ENCODE results near the gene CBX5. TPM values are rescaled to one million over a fixed set of nuclear protein-coding genes. Genes with fewer than 3 reads are reported as not detected.

Gene CBX5
- total RNA-seq, 1 experiment from 2014 or later: 109 TPM

DNA sequence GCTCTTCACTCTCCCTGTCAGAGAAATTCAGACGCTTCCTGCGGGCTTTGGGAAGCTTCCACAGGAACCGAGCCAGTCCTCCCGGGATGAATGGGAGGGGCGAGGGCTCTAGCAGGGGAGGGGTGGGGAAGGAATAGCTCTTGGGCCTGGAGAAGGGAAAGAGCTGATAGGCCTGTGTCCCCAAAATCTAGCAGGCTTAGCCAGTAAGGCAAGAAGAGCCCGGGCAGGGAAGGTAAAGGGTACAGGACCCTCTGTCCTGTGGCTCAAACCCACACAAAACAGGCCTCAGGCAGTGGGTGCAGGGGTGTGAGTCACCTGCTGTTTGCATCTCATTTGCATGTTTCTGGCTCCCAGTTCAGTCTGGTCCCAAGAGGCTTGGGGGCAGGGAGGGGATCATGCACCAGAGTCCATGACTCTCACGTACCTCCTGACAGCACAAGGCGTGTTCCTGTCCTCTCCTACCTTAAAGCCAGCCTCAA is 82.5 kb downstream of the CBX5 start:
- Mint-ChIP-seq H3K4me3 (ENCODE audit: unreplicated experiment) (no peak overlapping the region), H3K36me3 (ENCODE audit: insufficient read depth, unreplicated experiment) (peaks cover 7% of the 10 kb centered on the region), H3K27me3 (ENCODE audit: insufficient read depth, unreplicated experiment) (no peaks in the 10 kb centered on the region), H3K4me1 (ENCODE audit: insufficient read depth, unreplicated experiment) (peaks cover 17% of the 10 kb centered on the region), H3K9me3 (ENCODE audit: unreplicated experiment) (no peaks in the 10 kb centered on the region), H3K27ac (ENCODE audit: low read depth, unreplicated experiment) (peak overlapping the region; percentile 18)
- intact Hi-C loops (cut with micrococcal nuclease): no loop called here
- BruUV-seq (replicated peaks): no TSS peak
- peak; percentile 85 for DNase-seq (ENCODE audit: unreplicated experiment)
- ChIA-PET POLR2A (interaction anchor here (0.6 to 0.9 kb wide), 3 partner anchors 22 to 165 kb away, joined by 3 to 4 read pairs (median 3); partner anchors contain the start of gene HOXC5), CTCF (interaction anchor here (0.7 to 17.7 kb wide), 4 partner anchors 8 to 572 kb away, joined by 3 to 233 read pairs (median 28); partner anchors contain the start of genes ATF7, HOXC5, HOXC6 and SMUG1)
- no peak for TF ChIP-seq CTCF (IDR thresholded peaks at IDR 0.05; ENCODE audit: unreplicated experiment)

- intact Hi-C loops (cut with micrococcal nuclease): no loop called here
- DNase-seq (ENCODE audit: unreplicated experiment): no peak
- Mint-ChIP-seq H3K9me3 (ENCODE audit: unreplicated experiment) (no peaks in the 10 kb centered on the region), H3K27ac (ENCODE audit: low read depth, unreplicated experiment) (peak overlapping the region; percentile 18), H3K27me3 (ENCODE audit: insufficient read depth, unreplicated experiment) (no peaks in the 10 kb centered on the region), H3K36me3 (ENCODE audit: insufficient read depth, unreplicated experiment) (peaks cover 7% of the 10 kb centered on the region), H3K4me3 (ENCODE audit: unreplicated experiment) (no peak overlapping the region), H3K4me1 (ENCODE audit: insufficient read depth, unreplicated experiment) (peaks cover 17% of the 10 kb centered on the region)
- CTCF ChIA-PET: interaction anchor here (0.7 to 17.7 kb wide), 4 partner anchors 8 to 571 kb away, joined by 3 to 233 read pairs (median 28); partner anchors contain the start of genes ATF7, HOXC5, HOXC6 and SMUG1
- TF ChIP-seq CTCF (IDR thresholded peaks at IDR 0.05; ENCODE audit: unreplicated experiment): no peak
- BruUV-seq (replicated peaks): no TSS peak
- POLR2A ChIA-PET: interaction anchor here (0.6 to 0.9 kb wide), 3 partner anchors 22 to 165 kb away, joined by 3 to 4 read pairs (median 3); partner anchors contain the start of gene HOXC5
Observed at GRCh38 chr12:54197010-54197409, 82.9 kb downstream of the CBX5 start.

DNA sequence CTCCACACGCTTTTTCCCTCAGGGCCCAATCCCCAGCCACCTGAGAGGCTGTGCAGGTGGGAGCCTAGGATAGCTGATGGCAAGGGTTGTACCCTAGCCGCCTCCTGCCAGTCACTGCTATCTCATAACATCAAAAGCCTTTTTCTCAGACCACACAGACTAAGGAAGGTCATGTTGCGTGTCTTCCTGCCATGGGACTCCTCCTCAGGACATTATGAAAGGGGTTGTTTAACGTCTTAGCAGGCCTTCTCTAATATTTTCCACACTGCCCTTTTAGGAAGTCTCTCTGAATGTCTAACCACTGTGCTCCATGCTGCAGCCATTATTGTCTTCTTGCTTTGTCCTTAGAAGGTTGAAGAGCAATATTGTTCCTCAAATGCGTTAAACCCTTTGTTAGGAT is 83.5 kb downstream of the CBX5 start:
- no peaks in the 10 kb centered on the region for H3K27me3 Mint-ChIP-seq (ENCODE audit: insufficient read depth, unreplicated experiment)
- intact Hi-C loops (cut with micrococcal nuclease): no loop called here
- peaks cover 11% of the 10 kb centered on the region for H3K36me3 Mint-ChIP-seq (ENCODE audit: insufficient read depth, unreplicated experiment)
- H3K4me3 Mint-ChIP-seq (ENCODE audit: unreplicated experiment): no peak overlapping the region
- no peaks in the 10 kb centered on the region for H3K9me3 Mint-ChIP-seq (ENCODE audit: unreplicated experiment)
- ChIA-PET CTCF (interaction anchor here (0.6 to 17.7 kb wide), 4 partner anchors 11 to 188 kb away, joined by 3 to 233 read pairs (median 82); partner anchors contain the start of genes HOXC5 and HOXC6), POLR2A (interaction anchor here (0.9 to 1.0 kb wide), 2 partner anchors 21 to 179 kb away, joined by 3 to 6 read pairs; no protein-coding TSS in a partner anchor)
- no peak for DNase-seq (ENCODE audit: unreplicated experiment)
- no TSS peak for BruUV-seq (replicated peaks)
- no peak overlapping the region for H3K27ac Mint-ChIP-seq (ENCODE audit: low read depth, unreplicated experiment)
- H3K4me1 Mint-ChIP-seq (ENCODE audit: insufficient read depth, unreplicated experiment): peaks cover 17% of the 10 kb centered on the region
- no peak for TF ChIP-seq CTCF (IDR thresholded peaks at IDR 0.05; ENCODE audit: unreplicated experiment)

- intact Hi-C loops (cut with micrococcal nuclease): no loop called here
- H3K27ac Mint-ChIP-seq (ENCODE audit: low read depth, unreplicated experiment): no peak overlapping the region
- ChIA-PET CTCF (interaction anchor here (0.6 to 17.7 kb wide), 5 partner anchors 12 to 452 kb away, joined by 3 to 233 read pairs (median 111); partner anchors contain the start of genes HOXC5, HOXC6 and HOXC8), POLR2A (interaction anchor here (1.0 kb wide), 2 partner anchors 179 to 196 kb away, joined by 3 to 6 read pairs; partner anchors contain the start of gene HOXC9)
- H3K4me3 Mint-ChIP-seq (ENCODE audit: unreplicated experiment): no peak overlapping the region
- H3K9me3 Mint-ChIP-seq (ENCODE audit: unreplicated experiment): no peaks in the 10 kb centered on the region
- TF ChIP-seq CTCF (IDR thresholded peaks at IDR 0.05; ENCODE audit: unreplicated experiment): no peak
- no TSS peak for BruUV-seq (replicated peaks)
- peaks cover 13% of the 10 kb centered on the region for H3K36me3 Mint-ChIP-seq (ENCODE audit: insufficient read depth, unreplicated experiment)
- peak; percentile 51 for DNase-seq (ENCODE audit: unreplicated experiment)
- peaks cover 17% of the 10 kb centered on the region for H3K4me1 Mint-ChIP-seq (ENCODE audit: insufficient read depth, unreplicated experiment)
- H3K27me3 Mint-ChIP-seq (ENCODE audit: insufficient read depth, unreplicated experiment): no peaks in the 10 kb centered on the region
Observed at GRCh38 chr12:54195737-54196347, 84.1 kb downstream of the CBX5 start.
